CD4-positive, alpha-beta T cell (primary cell): ENCODE data around the gene SLC35E2B. TPM values are rescaled to one million over a fixed set of nuclear protein-coding genes. Genes with fewer than 3 reads are reported as not detected.
A peak's percentile ranks its signal among the peaks of the same experiment; 100 is the strongest.

Experiments used
- ATAC-seq: fragments of 200-7000 bp; cut with Tn5 transposase; one replicate; pipeline ENCODE4 v1.10.0; 2022; ENCODE audit warnings: mild to moderate bottlenecking; ENCODE audit not compliant: poor library complexity
- CTCF ChIA-PET: fragments of 350-600 bp; sonication (Branson Sonifier 250); formaldehyde crosslinking; loops from one replicate; lab custom pipeline; 2021; ENCODE audit warnings: antibody characterized with exemption, inconsistent platforms; lab: Charles Lee
- POLR2A ChIA-PET: fragments of 350-600 bp; sonication (Branson Sonifier 250); formaldehyde crosslinking; loops from one replicate; lab custom pipeline; 2021; ENCODE audit warnings: antibody characterized with exemption, inconsistent platforms; lab: Charles Lee
- DNase-seq, 14 experiments: peaks; one replicate each; pipeline ENCODE4 v3.0.0-alpha.2; 2013 to 2020; ENCODE audit warnings: mixed read lengths in 2 of 14
- H3K27ac ChIP-seq, 2 donors: one replicate each; pipeline versions ENCODE4 v1.5.1 to v1.7.0; 2013; ENCODE audit warnings: low read length in 2 of 2, low read depth in 1 of 2, mild to moderate bottlenecking in 1 of 2
- H3K27me3 ChIP-seq, 2 experiments: 1 replicate in 1 of 2; 2 replicates in 1 of 2; pipeline versions ENCODE4 v1.6.1 to v1.7.0; 2013; ENCODE audit warnings: low read length in 2 of 2, control low read depth in 1 of 2, mild to moderate bottlenecking in 1 of 2, moderate library complexity in 1 of 2; ENCODE audit not compliant: insufficient read depth in 2 of 2, control insufficient read depth in 1 of 2
- H3K36me3 ChIP-seq: one replicate; pipeline ENCODE4 v1.6.1; 2013; ENCODE audit warnings: low read length, control low read depth; ENCODE audit not compliant: insufficient read depth
- H3K4me1 ChIP-seq: one replicate; pipeline ENCODE4 v1.6.1; 2013; ENCODE audit warnings: low read length, control low read depth; ENCODE audit not compliant: insufficient read depth
- H3K4me3 ChIP-seq: one replicate; pipeline ENCODE4 v1.5.1; 2013; ENCODE audit warnings: mild to moderate bottlenecking, low read length, moderate library complexity
- H3K9me3 ChIP-seq, 2 experiments: 1 replicate in 1 of 2; 2 replicates in 1 of 2; pipeline versions ENCODE4 v1.6.1 to v1.7.0; 2013; ENCODE audit warnings: low read length in 2 of 2, mild to moderate bottlenecking in 2 of 2, control low read depth in 1 of 2, moderate library complexity in 1 of 2; ENCODE audit not compliant: control insufficient read depth in 1 of 2, insufficient read depth in 1 of 2
- H3K27ac Mint-ChIP-seq: one replicate; pipeline ENCODE4 v1.8.0; 2020; ENCODE audit warnings: mixed read lengths
- H3K27me3 Mint-ChIP-seq: one replicate; pipeline ENCODE4 v1.8.0; 2021; ENCODE audit warnings: mixed read lengths
- H3K36me3 Mint-ChIP-seq: one replicate; pipeline ENCODE4 v1.8.0; 2021; ENCODE audit warnings: low read depth, mixed read lengths
- H3K4me1 Mint-ChIP-seq: one replicate; pipeline ENCODE4 v1.8.0; 2021; ENCODE audit warnings: low read depth, mixed read lengths
- H3K4me3 Mint-ChIP-seq: one replicate; pipeline ENCODE4 v1.8.0; 2020; ENCODE audit warnings: mild to moderate bottlenecking, mixed read lengths
- H3K9me3 Mint-ChIP-seq: one replicate; pipeline ENCODE4 v1.8.0; 2020; ENCODE audit warnings: mixed read lengths
- intact Hi-C, 2 experiments: fragments of 100-400 bp; cut with DNase I in 1 of 2; cut with micrococcal nuclease in 1 of 2; formaldehyde crosslinking; loops; one replicate each; pipeline versions ENCODE4 v1.15.1 to v1.9.0; 2023 to 2025; cut with DNase I, micrococcal nuclease
- total RNA-seq, 174 experiments: library from RNA in 2 of 174; stranded (reverse) in 2 of 174; gene quantifications; one replicate each; pipeline ENCODE4 v1.2.3 and lab custom pipeline; 2021 to 2026
- TF ChIP-seq, protein P1 (sequence below): fragments of 200-600 bp; IDR thresholded peaks from one replicate; pipeline ENCODE4 v1.8.0; 2022; ENCODE audit warnings: antibody characterized with exemption, mild to moderate bottlenecking

SLC35E2B gene
- total RNA-seq, 2 experiments from 2014 or later, result 43.9 to 45.3 TPM

DNA sequence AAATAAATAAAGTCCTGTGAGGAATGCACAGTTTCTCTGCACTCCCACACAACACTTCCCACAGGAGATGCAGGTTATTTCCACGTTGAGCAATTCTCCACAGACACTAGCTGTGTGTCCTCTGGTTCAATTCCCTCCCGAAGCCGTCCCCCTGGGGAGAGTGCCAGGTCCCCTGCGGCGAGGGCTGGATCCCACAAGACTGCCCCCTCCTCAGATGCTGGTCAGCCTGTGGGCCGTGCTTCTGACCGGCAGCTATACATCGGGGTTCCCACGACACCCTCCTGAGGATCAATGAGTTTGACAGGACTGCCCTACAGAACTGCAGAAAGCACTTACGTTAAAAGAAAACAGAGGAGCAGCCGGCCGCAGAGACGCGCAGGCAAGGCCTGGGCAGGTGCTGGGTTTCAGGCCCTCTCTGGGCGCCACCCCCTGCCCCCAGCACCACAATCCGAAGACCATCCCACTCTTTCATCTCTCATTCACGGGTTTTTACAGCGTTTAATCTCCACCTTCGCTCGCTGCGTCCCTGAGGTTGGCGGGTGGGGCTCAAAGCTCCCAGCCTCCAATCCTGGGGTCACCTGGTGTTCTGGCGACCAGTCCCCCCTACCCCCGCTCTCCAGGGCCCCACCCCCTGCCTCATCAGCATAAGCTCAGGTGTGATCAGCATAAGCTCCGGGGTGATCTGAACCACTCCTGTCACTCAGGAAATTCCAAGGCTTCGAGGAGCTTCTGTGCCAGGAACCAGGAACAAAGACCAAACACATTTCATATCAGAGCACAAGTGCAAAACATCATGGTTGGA, 9.3 kb downstream of the SLC35E2B start:
- H3K36me3 ChIP-seq, result peaks cover 13% of the 10 kb centered on the region
- no peak for DNase-seq
- Mint-ChIP-seq H3K9me3 (no peaks in the 10 kb centered on the region), H3K27me3 (no peaks in the 10 kb centered on the region), H3K36me3 (peaks cover 18% of the 10 kb centered on the region), H3K4me3 (peak overlapping the region; percentile 30), H3K4me1 (peaks cover 18% of the 10 kb centered on the region), H3K27ac (no peak overlapping the region)
- intact Hi-C loops, result no loop called here
- ChIA-PET POLR2A (no interaction called here), CTCF (no interaction called here)
- peaks cover 28% of the 10 kb centered on the region for H3K4me1 ChIP-seq
- H3K9me3 ChIP-seq, result no peaks in the 10 kb centered on the region
- H3K27me3 ChIP-seq, result no peaks in the 10 kb centered on the region
- H3K27ac ChIP-seq, result no peak overlapping the region
- no peak for ATAC-seq
- TF ChIP-seq, protein P1, sequence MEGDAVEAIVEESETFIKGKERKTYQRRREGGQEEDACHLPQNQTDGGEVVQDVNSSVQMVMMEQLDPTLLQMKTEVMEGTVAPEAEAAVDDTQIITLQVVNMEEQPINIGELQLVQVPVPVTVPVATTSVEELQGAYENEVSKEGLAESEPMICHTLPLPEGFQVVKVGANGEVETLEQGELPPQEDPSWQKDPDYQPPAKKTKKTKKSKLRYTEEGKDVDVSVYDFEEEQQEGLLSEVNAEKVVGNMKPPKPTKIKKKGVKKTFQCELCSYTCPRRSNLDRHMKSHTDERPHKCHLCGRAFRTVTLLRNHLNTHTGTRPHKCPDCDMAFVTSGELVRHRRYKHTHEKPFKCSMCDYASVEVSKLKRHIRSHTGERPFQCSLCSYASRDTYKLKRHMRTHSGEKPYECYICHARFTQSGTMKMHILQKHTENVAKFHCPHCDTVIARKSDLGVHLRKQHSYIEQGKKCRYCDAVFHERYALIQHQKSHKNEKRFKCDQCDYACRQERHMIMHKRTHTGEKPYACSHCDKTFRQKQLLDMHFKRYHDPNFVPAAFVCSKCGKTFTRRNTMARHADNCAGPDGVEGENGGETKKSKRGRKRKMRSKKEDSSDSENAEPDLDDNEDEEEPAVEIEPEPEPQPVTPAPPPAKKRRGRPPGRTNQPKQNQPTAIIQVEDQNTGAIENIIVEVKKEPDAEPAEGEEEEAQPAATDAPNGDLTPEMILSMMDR, result no peak
- H3K4me3 ChIP-seq, result no peak overlapping the region

DNA sequence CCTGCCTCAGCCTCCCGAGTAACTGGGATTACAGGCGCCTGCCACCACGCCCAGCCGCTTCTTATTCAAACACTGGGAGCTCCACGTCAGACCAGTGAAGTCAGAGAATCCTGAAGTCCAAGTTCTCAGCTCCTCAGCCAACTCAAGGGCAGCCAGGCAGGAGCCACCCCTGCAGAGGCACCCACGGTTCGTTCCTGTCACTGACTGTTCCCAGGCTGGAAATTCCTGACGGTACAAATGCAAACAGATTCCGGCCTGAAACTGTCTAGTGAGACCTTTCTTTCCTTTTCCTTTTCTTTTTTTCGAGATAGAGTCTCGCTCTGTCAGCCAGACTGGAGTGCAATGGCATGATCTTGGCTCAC, 11.7 kb downstream of the SLC35E2B start:
- intact Hi-C loops, result no loop called here
- Histone ChIP-seq H3K4me1 (peaks cover 36% of the 10 kb centered on the region), H3K36me3 (peaks cover 9% of the 10 kb centered on the region), H3K9me3 (no peaks in the 10 kb centered on the region), H3K4me3 (no peak overlapping the region), H3K27me3 (no peaks in the 10 kb centered on the region), H3K27ac (no peak overlapping the region)
- Mint-ChIP-seq H3K9me3 (no peaks in the 10 kb centered on the region), H3K36me3 (peaks cover 22% of the 10 kb centered on the region), H3K4me1 (peaks cover 23% of the 10 kb centered on the region), H3K4me3 (no peak overlapping the region), H3K27me3 (no peaks in the 10 kb centered on the region), H3K27ac (no peak overlapping the region)
- ChIA-PET CTCF (no interaction called here), POLR2A (no interaction called here)
- TF ChIP-seq, protein P1, result no peak
- DNase-seq, result no peak
- no peak for ATAC-seq

DNA sequence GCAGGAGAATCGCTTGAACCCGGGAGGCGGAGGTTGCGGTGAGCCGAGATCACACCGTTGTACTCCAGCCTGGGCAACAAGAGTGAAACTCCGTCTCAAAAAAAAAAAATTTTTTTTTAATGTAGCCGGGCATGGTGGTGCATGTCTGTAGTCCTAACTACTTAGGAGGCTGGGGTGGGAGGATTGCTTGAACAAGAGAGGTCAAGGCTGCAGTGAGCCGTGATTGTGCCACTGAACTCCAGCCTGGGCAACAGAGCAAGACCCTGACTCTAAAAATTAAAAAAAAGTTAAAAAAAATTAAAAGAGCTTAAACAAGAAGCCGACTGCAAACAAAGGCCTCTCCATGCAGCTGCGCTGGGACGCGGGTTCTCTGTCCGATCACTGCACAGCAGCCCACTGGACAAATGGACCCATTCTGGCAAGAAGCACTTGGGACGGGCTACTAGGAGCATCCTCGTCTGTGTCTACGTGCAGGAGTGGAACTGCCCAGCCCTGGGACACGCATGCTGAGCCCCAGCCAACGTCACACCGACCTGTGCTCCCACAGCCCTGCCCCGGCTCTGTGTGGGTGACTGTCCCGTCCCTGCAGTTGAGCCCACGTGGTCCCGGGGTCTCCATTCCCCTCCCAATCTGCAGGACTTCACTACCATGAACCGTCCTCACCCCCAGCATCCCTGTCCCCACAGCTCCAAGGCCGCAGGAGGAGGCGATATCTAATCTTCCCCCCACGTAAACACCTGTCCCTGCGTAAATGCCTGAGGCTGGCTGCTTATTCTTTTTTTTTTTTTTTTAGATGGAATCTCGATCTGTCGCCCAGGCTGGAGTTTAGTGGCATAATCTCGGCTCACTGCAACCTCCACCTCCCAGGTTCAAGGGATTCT, 12.3 kb downstream of the SLC35E2B start:
- no peak overlapping the region for H3K4me3 ChIP-seq
- peaks cover 31% of the 10 kb centered on the region for H3K4me1 ChIP-seq
- peaks cover 9% of the 10 kb centered on the region for H3K36me3 ChIP-seq
- no peak overlapping the region for H3K27ac ChIP-seq
- DNase-seq, result no peak
- no peaks in the 10 kb centered on the region for H3K9me3 Mint-ChIP-seq
- TF ChIP-seq, protein P1, result no peak
- H3K36me3 Mint-ChIP-seq, result peaks cover 19% of the 10 kb centered on the region
- no peak overlapping the region for H3K27ac Mint-ChIP-seq
- no peak overlapping the region for H3K4me3 Mint-ChIP-seq
- peaks cover 23% of the 10 kb centered on the region for H3K4me1 Mint-ChIP-seq
- intact Hi-C loops, result no loop called here
- H3K27me3 Mint-ChIP-seq, result no peaks in the 10 kb centered on the region
- no peaks in the 10 kb centered on the region for H3K27me3 ChIP-seq
- ATAC-seq, result no peak
- CTCF ChIA-PET, result no interaction called here
- no peaks in the 10 kb centered on the region for H3K9me3 ChIP-seq
- POLR2A ChIA-PET, result no interaction called here
